ENCODE results near the gene CXXC1.

GRCh38 chr18:50286391-50287027, 983 bp downstream of the CXXC1 start:
- TF ChIP-seq CTCF (IDR thresholded peaks at IDR 0.05; ENCODE audit: insufficient read depth, low read depth, low read length) (no peak), EZH2 (IDR thresholded peaks at IDR 0.05; ENCODE audit: insufficient read depth, low read length) (no peak)

All from astrocyte (in vitro differentiated cells and primary cell).